ENCODE data around the gene MACROH2A1.

- TF ChIP-seq GATA1 (IDR thresholded peaks at IDR 0.05; ENCODE audit: low read depth, low read length) (no peak), POLR2A (IDR thresholded peaks at IDR 0.05; ENCODE audit: low read length) (no peak)
Measured at GRCh38 chr5:135428586-135428985, 29.6 kb upstream of the MACROH2A1 start.
